ENCODE measurements around the gene CRABP2. TPM values are rescaled to one million over a fixed set of nuclear protein-coding genes. Genes with fewer than 3 reads are reported as not detected.

The CRABP2 gene
- total and polyA plus RNA-seq, 2 of the 13 experiments (the other 11 are each of a cell fraction or from before 2014, with no cell fraction given) = 0.40 to 0.60 TPM

- CTCF ChIA-PET (ENCODE audit: low intra/inter-chr PET ratio, low total read pairs) = no interaction called here
- POLR2A ChIA-PET = no interaction called here
- 36% methylated on average over 7 of the region's 11 CpGs for WGBS (ENCODE audit: low lambda C conversion rate)
- no peak for FAIRE-seq
- intact Hi-C loops (cut with micrococcal nuclease; ENCODE audit: unreplicated experiment) (no loop called here), in situ Hi-C loops (cut with HindIII; ENCODE audit: extremely low pct_ligation_motif_present, low pct_unique_long_range_greater_than_20kb) (no loop called here)
- TF ChIP-seq CBX5 (CRISPR knock-in tag; IDR thresholded peaks at IDR 0.05; ENCODE audit: borderline replicate concordance) = no peak
- no peak for DNase-seq (ENCODE audit: low spot score)
- Histone ChIP-seq H3K27ac (ENCODE audit: extremely low read length, insufficient read depth, low read length) (no peak overlapping the region), H3K79me2 (ENCODE audit: insufficient read depth, low read length) (no peaks in the 10 kb centered on the region), H3K27me3 (ENCODE audit: control insufficient read depth in 1 of 2, insufficient read depth in 2 of 2, low read length in 2 of 2) (peaks cover 6 to 51% of the 10 kb centered on the region in 2 experiments), H2AFZ (ENCODE audit: low read length) (no peak overlapping the region), H3K36me3 (replicated peaks in 1 of 2; ENCODE audit: control insufficient read depth in 1 of 2, insufficient read depth in 2 of 2, low read length in 2 of 2) (no peaks in the 10 kb centered on the region), H3K4me1 (ENCODE audit: insufficient read depth, low read length) (peaks cover 23% of the 10 kb centered on the region), H3K4me3 (replicated peaks in 1 of 3; ENCODE audit: insufficient read depth in 1 of 3, low read depth in 2 of 3, low read length in 3 of 3) (no peak overlapping the region), H3K9ac (ENCODE audit: insufficient read depth, low read depth, low read length) (no peak overlapping the region), H3K9me3 (ENCODE audit: low read length) (no peaks in the 10 kb centered on the region), H4K20me1 (ENCODE audit: insufficient read depth, low read length) (no peaks in the 10 kb centered on the region), H3K4me2 (ENCODE audit: low read depth, low read length) (no peak overlapping the region)
- ATAC-seq = peak; percentile 18; the same call in 1 of the 3 replicates
- no TSS peak for BruUV-seq (replicated peaks)
These were observed 4.5 kb upstream of the CRABP2 start for GRCh38 chr1:156709757-156710489.

- no peaks in the 10 kb centered on the region for H4K20me1 ChIP-seq (ENCODE audit: insufficient read depth, low read length)
- ChIA-PET POLR2A (interaction anchor here (1.1 kb wide), 1 partner anchor 20 kb away, joined by 3 read pairs; no protein-coding TSS in a partner anchor), CTCF (ENCODE audit: low intra/inter-chr PET ratio, low total read pairs) (interaction anchor here (1.6 kb wide), 1 partner anchor 20 kb away, joined by 3 read pairs; no protein-coding TSS in a partner anchor)
- peaks cover 8 to 60% of the 10 kb centered on the region in 2 experiments for H3K27me3 ChIP-seq (ENCODE audit: control insufficient read depth in 1 of 2, insufficient read depth in 2 of 2, low read length in 2 of 2)
- no peak overlapping the region for H3K9ac ChIP-seq (ENCODE audit: insufficient read depth, low read depth, low read length)
- H3K9me3 ChIP-seq (ENCODE audit: low read length) = no peaks in the 10 kb centered on the region
- in situ Hi-C loops (cut with HindIII; ENCODE audit: extremely low pct_ligation_motif_present, low pct_unique_long_range_greater_than_20kb) = no loop called here
- no peak overlapping the region for H2AFZ ChIP-seq (ENCODE audit: low read length)
- WGBS (ENCODE audit: low lambda C conversion rate) = 44% methylated on average over 4 of the region's 4 CpGs
- no peak overlapping the region for H3K4me3 ChIP-seq (replicated peaks in 1 of 3; ENCODE audit: insufficient read depth in 1 of 3, low read depth in 2 of 3, low read length in 3 of 3)
- no peak for TF ChIP-seq ZNF34 (CRISPR knock-in tag; IDR thresholded peaks at IDR 0.05; ENCODE audit: borderline replicate concordance)
- TF ChIP-seq BATF2 (CRISPR knock-in tag; IDR thresholded peaks at IDR 0.05) = no peak
- TF ChIP-seq ZNF547 (CRISPR knock-in tag; IDR thresholded peaks at IDR 0.05) = no peak
- TF ChIP-seq KLF12 (CRISPR knock-in tag; IDR thresholded peaks at IDR 0.05; ENCODE audit: borderline replicate concordance) = no peak
- no peak for TF ChIP-seq TGIF2 (CRISPR knock-in tag; IDR thresholded peaks at IDR 0.05)
- no peaks in the 10 kb centered on the region for H3K36me3 ChIP-seq (replicated peaks in 1 of 2; ENCODE audit: control insufficient read depth in 1 of 2, insufficient read depth in 2 of 2, low read length in 2 of 2)
- no peak overlapping the region for H3K4me2 ChIP-seq (ENCODE audit: low read depth, low read length)
- H3K4me1 ChIP-seq (ENCODE audit: insufficient read depth, low read length) = peaks cover 32% of the 10 kb centered on the region
- no peaks in the 10 kb centered on the region for H3K79me2 ChIP-seq (ENCODE audit: insufficient read depth, low read length)
- DNase-seq (ENCODE audit: low spot score) = no peak
- no peak for ATAC-seq
- no peak for FAIRE-seq
- intact Hi-C loops (cut with micrococcal nuclease; ENCODE audit: unreplicated experiment) = no loop called here
- no peak overlapping the region for H3K27ac ChIP-seq (ENCODE audit: extremely low read length, insufficient read depth, low read length)
- no TSS peak for BruUV-seq (replicated peaks)
These were observed 3.6 kb upstream of the CRABP2 start for GRCh38 chr1:156709031-156709430.
